ENCODE measurements around the gene STX8. TPM values are rescaled to one million over a fixed set of nuclear protein-coding genes. Genes with fewer than 3 reads are reported as not detected.
A peak's percentile ranks its signal among the peaks of the same experiment; 100 is the strongest.

STX8 gene
- total RNA-seq, 1 experiment from 2014 or later = 38.8 TPM

- Histone ChIP-seq H3K9ac (ENCODE audit: low read length) (no peak overlapping the region), H3K4me3 (replicated peaks in 1 of 2; ENCODE audit: low read depth in 1 of 2, low read length in 2 of 2) (no peak overlapping the region), H3K9me2 (ENCODE audit: insufficient read depth) (no peaks in the 10 kb centered on the region), H3K9me3 (ENCODE audit: control insufficient read depth in 1 of 2, insufficient read depth in 1 of 2, low read depth in 1 of 2, low read length in 2 of 2) (no peaks in the 10 kb centered on the region), H3K4me2 (ENCODE audit: low read length) (peak overlapping the region; percentile 5; the same call in 1 of the 2 replicates), H4K20me1 (ENCODE audit: insufficient read depth) (no peaks in the 10 kb centered on the region), H3K4me1 (ENCODE audit: control insufficient read depth in 1 of 2, insufficient read depth in 2 of 2, low read length in 2 of 2) (peaks cover 0 to 13% of the 10 kb centered on the region in 2 experiments; a peak in 1 of 4 replicates), H3K79me2 (ENCODE audit: insufficient read depth, low read length) (no peaks in the 10 kb centered on the region), H3K27ac (ENCODE audit: low read depth, low read length) (no peak overlapping the region), H3K36me3 (ENCODE audit: control insufficient read depth in 1 of 2, insufficient read depth in 2 of 2, low read length in 2 of 2) (no peaks in the 10 kb centered on the region), H3K27me3 (ENCODE audit: insufficient read depth, low read length) (no peaks in the 10 kb centered on the region), H2AFZ (ENCODE audit: low read depth, low read length, poor library complexity, severe bottlenecking) (no peak overlapping the region)
- ChIA-PET CTCF (no interaction called here), RAD21 (ENCODE audit: low non-redundant PET in 1 of 2, low total read pairs in 2 of 2, uncharacterized antibody in 2 of 2, unreplicated experiment in 2 of 2) (no interaction called here), POLR2A (no interaction called here)
- no TSS peak for BruUV-seq (replicated peaks)
- ATAC-seq (peak; percentile 53), DNase-seq (ENCODE audit: low read depth, low spot score) (peak; percentile 13)
- intact Hi-C loops (cut with micrococcal nuclease) = no loop called here
- TF ChIP-seq EZH2phosphoT487 (IDR thresholded peaks at IDR 0.05; ENCODE audit: borderline replicate concordance) (no peak), CTCF (IDR thresholded peaks at IDR 0.05 in 2 of 3, conservative IDR thresholded peaks at IDR 0.05 in 1 of 3; ENCODE audit: borderline replicate concordance in 1 of 3, insufficient read depth in 1 of 3, low read depth in 2 of 3, low read length in 2 of 3) (no peak), SIN3A (IDR thresholded peaks at IDR 0.05; ENCODE audit: low read depth) (0 out of 2 replicates have a peak, but pooled peaks have one; percentile 36)
Observed at GRCh38 chr17:9371019-9371418, 204.6 kb downstream of the STX8 start.

- Histone ChIP-seq H3K9me2 (ENCODE audit: insufficient read depth) (no peaks in the 10 kb centered on the region), H3K9me3 (ENCODE audit: control insufficient read depth in 1 of 2, insufficient read depth in 1 of 2, low read depth in 1 of 2, low read length in 2 of 2) (no peaks in the 10 kb centered on the region), H3K9ac (ENCODE audit: low read length) (no peak overlapping the region), H3K4me2 (ENCODE audit: low read length) (0 out of 2 replicates have a peak overlapping the region, but pooled peaks have one; percentile 5), H3K79me2 (ENCODE audit: insufficient read depth, low read length) (no peaks in the 10 kb centered on the region), H3K27me3 (ENCODE audit: insufficient read depth, low read length) (no peaks in the 10 kb centered on the region), H4K20me1 (ENCODE audit: insufficient read depth) (no peaks in the 10 kb centered on the region), H3K4me3 (replicated peaks in 1 of 2; ENCODE audit: low read depth in 1 of 2, low read length in 2 of 2) (no peak overlapping the region), H3K36me3 (ENCODE audit: control insufficient read depth in 1 of 2, insufficient read depth in 2 of 2, low read length in 2 of 2) (no peaks in the 10 kb centered on the region), H3K4me1 (ENCODE audit: control insufficient read depth in 1 of 2, insufficient read depth in 2 of 2, low read length in 2 of 2) (peaks cover 0 to 13% of the 10 kb centered on the region in 2 experiments; a peak in 1 of 4 replicates), H3K27ac (ENCODE audit: low read depth, low read length) (no peak overlapping the region), H2AFZ (ENCODE audit: low read depth, low read length, poor library complexity, severe bottlenecking) (no peak overlapping the region)
- CTCF ChIA-PET = no interaction called here
- POLR2A ChIA-PET = no interaction called here
- DNase-seq (ENCODE audit: low read depth, low spot score) (no peak), ATAC-seq (no peak)
- intact Hi-C loops (cut with micrococcal nuclease) = no loop called here
- RAD21 ChIA-PET (ENCODE audit: low non-redundant PET in 1 of 2, low total read pairs in 2 of 2, uncharacterized antibody in 2 of 2, unreplicated experiment in 2 of 2) = no interaction called here
- no TSS peak for BruUV-seq (replicated peaks)
- no peak for TF ChIP-seq FOSL1 (IDR thresholded peaks at IDR 0.05; ENCODE audit: low read depth)
- TF ChIP-seq ZNF274 (IDR thresholded peaks at IDR 0.05; ENCODE audit: low read depth, low read length) = no peak
- TF ChIP-seq CBX3 (IDR thresholded peaks at IDR 0.05; ENCODE audit: low read depth) = no peak
- no peak for TF ChIP-seq MAX (IDR thresholded peaks at IDR 0.05)
- TF ChIP-seq JUND (IDR thresholded peaks at IDR 0.05) = no peak
- no peak for TF ChIP-seq ZBTB33 (IDR thresholded peaks at IDR 0.05; ENCODE audit: extremely low read depth, insufficient replicate concordance, low read length)
- TF ChIP-seq ATF3 (IDR thresholded peaks at IDR 0.05) = no peak
- TF ChIP-seq CTCF (IDR thresholded peaks at IDR 0.05 in 2 of 3, conservative IDR thresholded peaks at IDR 0.05 in 1 of 3; ENCODE audit: borderline replicate concordance in 1 of 3, insufficient read depth in 1 of 3, low read depth in 2 of 3, low read length in 2 of 3) = no peak
- no peak for TF ChIP-seq SIN3A (IDR thresholded peaks at IDR 0.05; ENCODE audit: low read depth)
- no peak for TF ChIP-seq POLR2AphosphoS5 (IDR thresholded peaks at IDR 0.05; ENCODE audit: low read depth, low read length)
- TF ChIP-seq RAD21 (IDR thresholded peaks at IDR 0.05; ENCODE audit: low read depth) = no peak
- TF ChIP-seq EZH2phosphoT487 (IDR thresholded peaks at IDR 0.05; ENCODE audit: borderline replicate concordance) = no peak
- no peak for TF ChIP-seq SRF (IDR thresholded peaks at IDR 0.05; ENCODE audit: low read depth)
Observed at GRCh38 chr17:9370467-9370866, 205.2 kb downstream of the STX8 start.
